Stimulated activated CD4-positive, alpha-beta T cell treated with anti-CD3 and anti-CD28 coated beads, TNF-alpha, amount 100 ng/mL, for 1 hour (primary cell): Measurements from ENCODE around the gene HES4.
"Not testable (repeated sequence)": the region's sequence is repeated elsewhere in the genome, so short reads cannot be mapped to it uniquely, and the experiment has no call there.

ENCODE experiments used
- DNase-seq, 3 donors: peaks; one replicate each; pipeline ENCODE4 v3.0.0-alpha.2; 2020; ENCODE audit warnings: low read depth in 3 of 3, low spot score in 1 of 3

HES4 gene

GRCh38 chr1:998995-999724 is 737 bp downstream of the HES4 start:
- DNase-seq = no peak

DNA sequence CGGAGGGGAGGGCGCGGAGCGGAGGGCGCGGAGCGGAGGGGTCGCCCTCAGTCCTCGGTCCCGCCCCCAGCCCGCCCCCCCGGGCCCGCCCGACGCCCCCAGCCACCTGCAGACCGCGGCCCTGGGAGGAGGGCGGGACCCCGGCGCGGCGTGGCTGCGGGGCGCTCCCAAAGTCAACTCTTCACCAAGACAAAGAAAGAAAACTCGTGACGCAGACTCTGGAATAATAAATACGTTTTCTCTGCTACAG is 1.2 kb downstream of the HES4 start:
- no peak for DNase-seq

DNA sequence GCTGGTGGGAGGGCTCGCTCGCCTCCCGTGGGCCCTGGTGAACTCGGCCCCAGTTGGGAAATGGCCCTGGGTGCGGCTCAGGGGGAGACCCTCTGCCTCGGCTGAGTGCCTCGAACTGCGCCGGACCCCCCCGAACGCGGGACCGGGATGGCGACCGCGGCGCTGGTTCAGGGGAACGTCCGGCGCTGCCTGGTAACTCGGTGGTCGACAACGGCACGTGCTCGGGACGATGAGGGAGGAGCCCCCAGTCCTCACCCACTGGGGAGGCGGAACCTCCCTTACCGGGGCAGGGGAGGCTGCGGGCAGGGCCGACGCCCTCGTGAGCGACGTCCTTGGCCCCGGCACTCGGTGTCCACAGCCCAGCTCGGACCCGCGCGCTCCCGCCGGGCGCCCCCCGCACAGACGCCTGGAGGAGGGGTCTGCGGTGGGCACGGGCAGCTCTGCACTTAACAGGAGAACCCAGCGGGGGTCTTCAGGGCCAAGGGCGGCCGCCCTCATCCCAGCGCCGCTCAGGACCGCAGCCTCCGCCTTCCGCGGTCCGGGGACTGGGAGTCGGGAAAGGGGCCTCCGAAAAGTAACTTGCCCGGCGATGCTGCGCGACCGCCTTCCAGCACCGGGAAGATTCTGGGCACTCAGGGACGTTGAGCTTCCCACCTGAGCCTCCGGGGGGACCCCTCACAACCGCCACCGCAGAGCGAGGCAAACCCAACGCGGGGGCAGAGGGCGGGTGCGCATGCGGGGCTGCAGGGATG is 1.7 kb downstream of the HES4 start:
- no peak for DNase-seq

DNA sequence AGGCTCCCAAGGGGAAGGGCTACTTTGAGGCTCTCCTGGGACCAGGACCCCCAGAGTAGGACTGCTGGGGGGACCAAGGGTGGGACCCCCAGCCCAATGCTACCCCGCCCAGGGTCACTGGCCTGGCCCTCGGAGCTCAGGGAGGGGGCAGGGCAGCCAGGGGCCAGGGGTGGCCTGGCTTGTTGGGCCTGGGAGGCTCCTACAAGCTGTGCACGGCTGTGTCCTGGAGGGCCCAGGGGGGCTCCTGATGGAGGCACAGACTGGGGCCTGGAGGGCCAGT is 2.2 kb downstream of the HES4 start:
- no peak for DNase-seq

DNA sequence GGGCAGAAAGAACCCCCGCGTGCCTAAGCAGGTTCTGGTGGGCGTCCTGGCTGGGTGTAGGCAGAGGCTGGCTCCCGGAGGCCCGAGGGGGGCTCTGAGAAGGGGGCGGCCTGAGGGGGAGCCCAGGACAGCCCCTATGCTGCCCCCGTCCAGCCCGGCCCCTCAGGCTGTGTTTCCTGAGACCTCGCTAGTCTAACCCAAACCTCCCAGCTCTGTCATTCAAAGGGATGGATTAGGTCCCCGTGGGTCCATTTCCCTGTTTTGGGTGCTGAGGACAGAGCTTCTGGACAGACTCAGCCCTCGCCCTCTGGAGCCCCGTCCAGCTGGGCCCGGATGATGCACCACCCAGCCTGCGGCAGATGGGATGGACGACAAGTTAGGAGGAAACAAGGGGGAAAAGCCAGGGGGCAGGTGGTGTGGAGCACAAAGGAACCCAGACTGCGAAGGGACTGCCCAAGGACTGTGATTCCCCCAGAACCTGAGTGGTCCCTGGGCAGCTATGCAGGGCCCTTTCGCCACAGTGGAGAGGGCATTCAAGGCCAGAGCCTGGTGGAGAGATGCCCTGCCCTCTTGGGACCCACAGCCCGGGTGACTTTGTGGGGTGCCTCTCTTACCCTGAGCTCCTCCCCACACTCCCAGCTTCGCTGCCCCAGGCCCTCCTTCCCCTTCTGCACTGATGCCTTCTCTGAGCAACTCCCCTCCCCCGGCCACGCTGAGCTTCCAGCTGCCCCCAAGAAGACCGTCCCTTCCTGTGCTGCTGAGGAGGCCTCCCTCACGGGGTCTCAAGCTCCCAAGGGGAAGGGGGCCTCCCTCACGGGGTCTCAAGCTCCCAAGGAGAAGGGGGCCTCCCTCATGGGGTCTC is 2.8 kb downstream of the HES4 start:
- DNase-seq = no peak

- no peak for DNase-seq
Measured at GRCh38 chr1:995665-996633, 3.9 kb downstream of the HES4 start.

GRCh38 chr1:994546-994945 is 5.4 kb downstream of the HES4 start:
- DNase-seq = not testable (repeated sequence)

- no peak for DNase-seq
Measured at GRCh38 chr1:993379-993995, 6.4 kb downstream of the HES4 start.

DNA sequence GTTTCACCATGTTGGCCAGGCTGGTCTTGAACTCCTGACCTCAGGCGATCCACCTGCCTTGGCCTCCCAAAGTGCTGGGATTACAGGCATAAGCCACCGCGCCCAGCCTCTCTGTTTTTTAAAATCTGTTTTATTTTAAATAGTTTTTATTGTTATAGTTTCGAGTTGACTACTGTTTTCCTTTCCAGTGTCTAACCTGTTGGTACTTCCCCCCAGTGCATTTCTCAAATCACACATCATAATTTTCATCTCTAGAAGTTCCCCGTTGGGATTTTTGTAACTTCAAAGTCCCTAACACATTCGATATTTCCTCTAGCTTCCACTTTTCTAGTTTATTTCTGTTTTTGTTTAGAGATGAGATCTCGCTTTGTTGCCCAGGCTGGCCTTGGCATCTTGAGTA is 7.5 kb downstream of the HES4 start:
- DNase-seq = no peak

- no peak for DNase-seq
Measured at GRCh38 chr1:991895-992294, 8.0 kb downstream of the HES4 start.

GRCh38 chr1:991275-991674 is 8.6 kb downstream of the HES4 start:
- not testable (repeated sequence) for DNase-seq

- DNase-seq = not testable (repeated sequence)
Measured at GRCh38 chr1:988061-988460, 11.8 kb downstream of the HES4 start.

DNA sequence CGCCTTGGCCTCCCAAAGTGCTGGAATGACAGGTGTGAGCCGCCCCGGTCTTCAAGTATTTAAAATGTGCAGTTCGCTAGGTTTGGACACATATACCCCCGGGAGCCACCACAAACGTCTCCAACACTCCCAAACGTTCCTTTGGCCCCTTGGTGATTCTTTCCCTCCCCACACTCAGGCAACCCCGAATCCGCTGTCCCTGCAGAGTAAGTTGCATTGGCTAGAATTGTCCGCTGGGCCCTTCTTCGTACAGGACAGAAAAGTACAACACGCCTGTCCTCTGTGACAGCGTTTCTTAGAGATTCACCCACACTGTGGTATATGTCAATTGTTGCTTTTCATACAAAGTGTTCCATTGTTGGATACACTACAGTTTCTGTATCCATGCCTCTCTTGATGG is 14.8 kb downstream of the HES4 start:
- DNase-seq = no peak

DNA sequence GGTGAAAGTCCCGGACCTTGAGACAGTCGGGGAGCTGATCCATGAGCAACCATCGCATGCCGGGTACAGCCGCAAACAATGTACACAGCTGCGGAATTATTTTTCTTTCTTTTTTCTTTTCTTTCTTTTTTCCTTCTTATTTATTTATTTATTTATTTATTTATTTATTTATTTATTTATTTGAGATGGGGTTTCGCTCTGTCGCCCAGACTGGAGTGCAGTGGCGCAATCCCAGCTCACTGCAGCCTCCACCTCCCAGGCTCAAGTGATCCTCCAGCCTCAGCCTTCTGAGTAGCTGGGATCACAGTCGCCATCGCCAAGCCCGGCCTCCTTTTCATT is 15.5 kb downstream of the HES4 start:
- DNase-seq = no peak

- DNase-seq = peak in 2 of 3 donors; percentile 45 to 59
Measured at GRCh38 chr1:983798-984475, 16.0 kb downstream of the HES4 start.

GRCh38 chr1:982765-983436 is 17.0 kb downstream of the HES4 start:
- no peak for DNase-seq

DNA sequence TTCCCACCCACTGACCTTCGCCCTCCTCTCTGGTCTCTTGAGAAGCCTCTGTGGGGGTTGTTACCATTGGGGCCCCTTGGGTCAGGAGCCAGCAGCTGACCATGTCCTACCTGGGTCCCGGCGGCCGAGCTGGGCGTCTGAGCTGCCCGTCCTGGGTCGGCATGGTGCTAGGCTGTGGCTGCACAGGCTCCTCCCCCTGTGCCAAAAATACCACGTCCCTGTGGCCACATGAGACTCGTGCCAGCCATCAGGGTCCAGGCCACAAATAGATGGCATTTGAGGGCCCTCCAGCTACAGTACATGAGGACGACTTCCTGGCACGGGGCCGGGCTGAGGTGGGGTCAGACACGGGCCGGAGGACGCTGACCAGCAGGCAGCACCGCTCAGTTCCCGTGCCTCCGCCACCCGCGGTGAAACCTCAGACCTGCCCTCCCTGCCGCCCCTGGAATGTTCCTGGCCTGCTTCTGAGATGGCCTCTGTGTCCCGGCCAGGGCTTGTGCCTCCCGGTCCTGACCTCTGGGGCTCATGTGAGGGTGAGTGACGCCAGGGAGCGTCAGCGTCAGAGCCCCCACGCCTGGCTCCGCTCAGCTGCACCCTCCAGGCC is 17.8 kb downstream of the HES4 start, which contains the start of gene PERM1:
Gene PERM1 (minus strand): TSS at position 139 of the 604 bp plus-strand sequence. CDS start 1,064 bp downstream, outside the sequence.
- DNase-seq = no peak

- DNase-seq = no peak
Measured at GRCh38 chr1:981491-981954, 18.4 kb downstream of the HES4 start.
